Measurements from ENCODE around the gene BARX2.

The BARX2 gene

GRCh38 chr11:129443276-129443675, 67.6 kb downstream of the BARX2 start:
- DNase-seq: no peak

DNA sequence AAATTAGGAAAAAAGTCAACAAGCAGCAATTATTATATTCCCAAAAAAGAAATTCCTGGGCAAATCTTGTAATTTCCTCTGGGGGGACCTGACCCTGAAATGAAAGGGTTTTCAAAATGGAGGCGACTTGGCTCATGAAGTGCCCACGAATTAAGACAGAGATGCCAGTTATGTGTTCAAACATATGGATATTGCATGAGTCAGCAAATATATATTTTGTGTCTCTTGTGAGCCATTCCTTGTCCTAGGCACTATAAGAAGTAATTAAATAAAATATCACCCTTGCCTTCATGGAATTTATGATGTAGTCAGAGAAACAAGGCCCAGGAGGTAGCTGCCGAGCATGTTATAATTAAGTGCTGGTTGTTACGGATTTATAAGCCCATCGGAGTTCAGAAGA, 68.6 kb downstream of the BARX2 start:
- DNase-seq: no peak

GRCh38 chr11:129445226-129445625, 69.6 kb downstream of the BARX2 start:
- DNase-seq: no peak

- no peak for DNase-seq
Observed at GRCh38 chr11:129446572-129446971, 70.9 kb downstream of the BARX2 start.

- DNase-seq: no peak
Observed at GRCh38 chr11:129447654-129448239, 72.1 kb downstream of the BARX2 start.

DNA sequence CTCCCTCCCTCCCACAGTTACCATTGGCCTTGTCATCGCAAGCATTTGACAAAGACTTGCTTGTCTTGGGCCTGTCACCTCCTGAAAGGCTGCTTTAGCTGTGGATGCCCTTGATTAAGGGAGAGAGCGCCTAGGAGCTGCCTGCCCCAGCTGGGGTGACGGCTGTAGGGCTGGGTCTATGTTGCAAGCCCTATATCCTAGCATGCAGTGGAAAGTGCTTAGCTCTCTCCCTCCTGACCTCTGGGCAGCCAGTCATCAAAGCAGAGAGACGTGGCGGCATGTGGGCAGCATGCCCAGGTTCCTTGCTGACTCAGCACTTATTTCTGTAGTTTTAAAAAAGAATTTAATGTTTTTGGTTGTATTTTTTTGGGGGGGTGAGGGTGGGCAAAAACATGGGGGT, 75.9 kb downstream of the BARX2 start:
- DNase-seq: no peak

DNA sequence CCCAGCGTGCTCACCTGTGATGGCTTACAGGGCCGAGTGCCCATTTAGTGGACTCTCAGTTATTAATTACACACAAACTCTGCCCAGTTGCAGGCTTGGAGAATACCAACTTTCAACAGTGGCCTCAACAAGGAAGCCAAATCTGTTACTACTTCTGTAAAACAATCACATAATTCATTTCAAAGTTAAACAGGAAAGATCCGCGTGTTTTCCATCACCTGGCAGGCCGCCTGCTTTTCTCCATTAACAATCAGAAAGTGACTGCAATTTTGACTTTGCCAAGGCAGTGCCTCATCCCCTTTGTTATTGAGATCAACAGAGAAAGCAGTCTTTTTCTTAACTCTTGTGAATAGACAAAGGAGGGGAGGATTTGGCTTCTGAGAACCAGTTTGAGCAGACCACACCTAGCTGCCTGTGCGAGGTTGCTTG, 77.7 kb downstream of the BARX2 start:
- no peak for DNase-seq

GRCh38 chr11:129455101-129455500, 79.5 kb downstream of the BARX2 start:
- no peak for DNase-seq

DNA sequence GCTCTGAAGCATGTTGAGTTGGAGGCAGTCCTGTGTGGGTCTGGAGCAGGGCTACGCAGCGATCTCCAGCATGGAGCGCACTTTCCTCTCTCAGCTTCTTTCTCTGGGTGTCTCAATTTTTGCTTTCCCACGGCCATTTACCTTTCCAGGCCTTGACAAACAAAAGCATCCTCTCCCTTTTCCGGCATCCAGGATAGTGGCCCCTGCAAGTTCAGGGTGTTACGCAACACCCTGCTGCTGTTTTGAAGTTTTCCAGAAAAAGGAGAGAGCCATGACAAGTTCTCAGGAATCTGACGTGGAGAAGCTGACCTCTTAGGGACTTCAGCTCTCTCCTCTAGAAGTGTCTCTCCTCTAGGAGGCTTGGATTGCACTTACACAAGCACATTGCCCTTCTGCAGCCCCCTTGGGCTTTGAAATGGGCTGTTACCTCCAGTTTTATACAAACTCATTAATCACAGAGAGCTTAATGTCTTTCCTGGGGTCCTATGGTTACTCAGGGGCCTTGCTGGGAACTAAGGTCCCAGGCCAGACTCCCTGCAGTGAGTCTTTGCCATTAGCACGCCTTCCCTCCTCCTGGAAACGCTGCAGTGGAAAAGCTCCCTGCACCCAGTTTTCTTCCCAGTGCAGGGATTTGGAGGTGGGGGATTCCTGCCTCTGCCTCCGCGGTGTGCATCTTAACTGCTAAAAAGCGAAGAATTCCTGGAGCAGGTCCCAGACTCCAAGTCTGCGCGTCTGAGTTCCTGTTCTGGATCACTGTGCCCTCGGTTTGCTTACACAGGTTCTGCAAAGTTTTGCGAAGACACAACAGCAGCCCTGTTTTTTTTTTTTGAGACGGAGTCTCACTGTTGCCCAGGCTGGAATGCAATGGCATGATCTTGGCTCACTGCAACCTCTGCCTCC, 80.4 kb downstream of the BARX2 start:
- no peak for DNase-seq

DNA sequence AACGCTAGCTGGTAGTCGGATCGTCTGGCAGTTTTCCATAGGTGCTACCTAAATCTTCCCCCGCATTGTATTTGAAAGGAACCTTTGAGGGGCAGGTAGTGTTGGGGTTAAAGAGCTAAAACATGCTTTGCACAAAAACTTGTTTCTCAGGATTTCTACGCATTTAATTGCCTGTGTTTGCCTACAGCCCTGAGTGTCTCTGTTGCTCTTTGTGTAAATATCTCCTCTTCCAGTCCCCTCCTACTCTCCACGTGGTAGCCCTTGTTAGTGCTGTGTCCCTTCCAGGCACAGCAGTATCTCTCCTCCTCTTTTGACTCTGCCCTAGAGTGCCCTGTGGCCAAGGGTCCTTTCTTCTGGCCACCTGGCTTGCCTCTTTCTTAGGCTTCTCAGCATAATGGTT, 81.7 kb downstream of the BARX2 start:
- no peak for DNase-seq

DNA sequence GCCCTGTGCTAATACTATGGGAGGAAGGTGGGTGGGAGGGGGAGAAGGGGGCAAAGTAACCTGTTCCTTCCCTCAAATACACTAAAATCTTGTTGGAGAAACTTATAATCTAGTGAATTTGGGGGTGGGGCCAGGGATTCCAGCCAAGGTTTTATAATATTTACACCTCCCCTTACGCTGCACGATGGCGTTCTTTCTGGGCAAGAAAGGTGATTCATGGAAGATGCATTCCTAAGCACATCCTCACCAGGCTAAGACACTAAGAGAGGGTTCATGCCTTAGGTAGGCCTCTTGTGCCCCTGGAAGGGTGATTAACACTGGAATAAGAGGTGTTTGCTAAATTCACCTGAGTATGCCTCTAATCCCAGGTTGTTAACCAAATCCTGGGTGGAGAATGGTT, 82.6 kb downstream of the BARX2 start:
- DNase-seq: no peak

DNA sequence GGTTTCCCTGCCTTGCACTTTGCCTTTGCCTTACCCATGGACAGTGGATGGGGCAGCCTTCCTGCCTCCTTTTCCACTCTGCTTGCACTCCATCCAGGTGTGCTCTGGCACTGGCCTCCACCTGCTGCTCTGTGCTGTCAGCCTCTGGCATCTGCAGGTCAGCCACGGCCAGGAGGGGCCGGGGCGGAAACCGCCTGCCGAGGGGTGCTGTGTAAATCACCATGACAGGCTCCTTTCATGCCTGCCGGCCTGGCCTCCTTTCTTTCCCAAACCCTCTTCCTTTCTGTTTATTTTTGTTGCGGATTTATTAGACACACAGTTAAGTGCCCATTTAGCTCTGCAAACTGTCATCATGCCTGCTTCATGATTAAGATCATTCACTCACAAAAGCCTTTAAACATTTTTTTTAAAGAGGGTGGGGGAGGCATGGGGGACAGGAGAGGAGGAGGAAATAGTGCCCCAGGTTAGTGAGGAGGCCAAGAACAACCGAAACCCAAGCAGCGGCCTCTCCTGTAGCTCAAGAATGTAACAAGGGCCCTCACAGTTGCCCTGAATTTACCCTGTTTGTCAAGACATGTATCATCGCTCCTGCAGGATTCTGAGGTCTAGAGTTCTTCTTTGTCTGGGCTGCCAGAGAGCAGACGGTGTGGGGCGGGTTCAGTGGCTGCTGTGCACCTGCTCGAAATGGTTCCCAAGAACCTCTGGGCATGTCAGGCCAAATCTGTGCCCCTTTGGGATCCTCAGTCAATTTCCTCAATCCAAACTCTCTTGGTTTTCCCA, 83.3 kb downstream of the BARX2 start:
- no peak for DNase-seq

GRCh38 chr11:129460714-129461113, 85.1 kb downstream of the BARX2 start:
- no peak for DNase-seq

DNA sequence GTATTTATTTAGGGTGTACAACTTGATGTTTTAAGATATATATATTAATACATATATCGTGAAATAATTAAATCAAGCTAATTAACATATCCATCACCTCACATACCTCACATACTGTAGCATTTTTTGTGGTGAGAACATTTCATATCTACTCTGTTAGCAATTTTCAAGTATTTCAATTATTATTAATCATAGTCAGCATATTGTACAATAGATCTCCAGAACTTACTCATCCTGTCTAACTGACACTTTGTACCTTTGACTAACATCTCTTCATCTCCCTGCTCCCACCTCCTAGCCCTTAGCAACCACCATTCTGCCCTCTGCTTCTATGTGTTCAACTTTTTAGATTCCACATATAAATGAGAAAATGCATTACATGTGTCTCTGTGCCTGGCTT, 108.4 kb downstream of the BARX2 start:
- no peak for DNase-seq

- no peak for DNase-seq
Observed at GRCh38 chr11:129489249-129489648, 113.6 kb downstream of the BARX2 start.

GRCh38 chr11:129490004-129490403, 114.4 kb downstream of the BARX2 start:
- DNase-seq: no peak

- DNase-seq: no peak
Observed at GRCh38 chr11:129493746-129494145, 118.1 kb downstream of the BARX2 start.

Measured in activated T-cell treated with anti-CD3 and anti-CD28 coated beads, Interleukin-2, amount 50 U/mL, for 1 hour (primary cell).